HG03439 (cell line): ENCODE measurements around the gene ZNF646.

Source experiments
- ATAC-seq: cut with Tn5 transposase; IDR thresholded peaks from one replicate; pipeline ENCODE4 v1.9.1; 2021; ENCODE audit warnings: mild to moderate bottlenecking, moderate library complexity; ENCODE audit not compliant: unreplicated experiment

The ZNF646 gene

GRCh38 chr16:31073970-31074813, at the start of gene ZNF646, which contains the start of gene ZNF668:
Gene ZNF646 (plus strand): TSS chr16:31074422. CDS start chr16:31076325, 1,903 bp downstream.
Gene ZNF668 (minus strand): TSS chr16:31074240. CDS start chr16:31064459, 9,781 bp downstream.
- peak; percentile 71 for ATAC-seq

- no peak for ATAC-seq
Observed at GRCh38 chr16:31025339-31025738, 48.9 kb upstream of the ZNF646 start.

- no peak for ATAC-seq
Observed at GRCh38 chr16:31029272-31029671, 45.0 kb upstream of the ZNF646 start.

GRCh38 chr16:31031276-31031675, 42.9 kb upstream of the ZNF646 start:
- no peak for ATAC-seq

- peak; percentile 76 for ATAC-seq
Observed at GRCh38 chr16:31032736-31033708, 41.2 kb upstream of the ZNF646 start, which contains the start of gene STX4. Gene STX4 (plus strand): TSS chr16:31033558. CDS start chr16:31033806, 248 bp downstream.

- peak; percentile 41 for ATAC-seq
Observed at GRCh38 chr16:31033709-31034492, 40.3 kb upstream of the ZNF646 start.

GRCh38 chr16:31036691-31037090, 37.5 kb upstream of the ZNF646 start:
- ATAC-seq, result no peak

GRCh38 chr16:31038993-31039392, 35.2 kb upstream of the ZNF646 start:
- no peak for ATAC-seq

- ATAC-seq, result no peak
Observed at GRCh38 chr16:31042866-31043265, 31.4 kb upstream of the ZNF646 start.

- ATAC-seq, result no peak
Observed at GRCh38 chr16:31043352-31043751, 30.9 kb upstream of the ZNF646 start.

GRCh38 chr16:31043898-31044481, 30.2 kb upstream of the ZNF646 start:
- no peak for ATAC-seq

GRCh38 chr16:31050280-31051030, 23.8 kb upstream of the ZNF646 start:
- ATAC-seq, result no peak

GRCh38 chr16:31052114-31052513, 22.1 kb upstream of the ZNF646 start:
- no peak for ATAC-seq

- ATAC-seq, result no peak
Observed at GRCh38 chr16:31055613-31056012, 18.6 kb upstream of the ZNF646 start.

- ATAC-seq, result no peak
Observed at GRCh38 chr16:31061126-31061812, 13.0 kb upstream of the ZNF646 start.

GRCh38 chr16:31061813-31062440, 12.3 kb upstream of the ZNF646 start:
- ATAC-seq, result no peak

GRCh38 chr16:31063495-31063842, 10.8 kb upstream of the ZNF646 start:
- ATAC-seq, result no peak

GRCh38 chr16:31063843-31064611, 10.2 kb upstream of the ZNF646 start:
- no peak for ATAC-seq
